ENCODE measurements around the gene ECM1. TPM values are rescaled to one million over a fixed set of nuclear protein-coding genes. Genes with fewer than 3 reads are reported as not detected.

ECM1 gene
- total and polyA plus RNA-seq, 8 donors, result 1.9 to 65.2 (median 3.3) TPM

DNA sequence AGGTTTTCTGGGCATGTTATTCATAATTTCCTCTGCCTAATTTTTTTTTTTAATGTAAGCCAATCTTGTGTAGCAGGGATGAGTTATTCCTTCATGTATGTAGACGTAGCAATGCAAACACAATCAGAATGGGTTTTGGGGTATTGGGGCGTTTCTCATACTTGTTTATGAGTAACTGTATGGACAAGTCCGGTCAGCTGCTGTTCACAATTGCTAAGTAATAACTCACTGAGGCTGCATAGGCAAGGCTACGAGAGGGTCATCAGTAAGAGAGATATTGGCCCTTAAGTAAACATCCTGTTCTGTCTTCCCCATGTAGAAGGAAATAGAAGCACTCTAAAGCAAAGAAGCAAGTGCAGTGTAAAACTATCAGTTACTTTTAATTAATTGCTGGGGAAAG lies 30.2 kb upstream of the ECM1 start:
- no peak for ATAC-seq
- intact Hi-C loops (cut with DNase I), result loop anchor here in 1 of 2 donors (10.0 kb wide), 1 partner anchor 47 kb away; no protein-coding TSS in a partner anchor

DNA sequence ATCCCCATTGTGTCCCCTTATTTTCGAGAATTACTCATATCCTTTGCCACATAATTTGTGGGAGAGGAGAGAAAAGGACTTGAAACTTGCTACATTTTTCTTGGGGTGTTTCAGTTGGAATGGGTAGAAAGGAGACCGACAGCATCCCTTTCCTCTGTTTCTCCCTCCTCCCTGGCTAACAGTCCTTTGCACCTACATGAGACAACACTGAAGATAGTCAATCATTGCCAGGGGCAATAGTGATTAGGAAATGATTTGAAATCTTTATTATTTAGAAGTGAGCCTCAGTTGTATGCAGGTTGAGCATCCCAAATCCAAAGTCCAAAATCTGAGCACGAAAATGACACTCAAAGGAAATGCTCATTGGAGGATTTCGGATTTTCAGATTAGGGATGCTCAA lies 28.5 kb upstream of the ECM1 start:
- H3K9me3 ChIP-seq, result no peaks in the 10 kb centered on the region
- H3K27me3 ChIP-seq, result no peaks in the 10 kb centered on the region
- H3K36me3 ChIP-seq, result no peaks in the 10 kb centered on the region
- H3K4me3 ChIP-seq, result no peak overlapping the region
- DNase-seq (no peak), ATAC-seq (no peak)
- TF ChIP-seq, protein P1, sequence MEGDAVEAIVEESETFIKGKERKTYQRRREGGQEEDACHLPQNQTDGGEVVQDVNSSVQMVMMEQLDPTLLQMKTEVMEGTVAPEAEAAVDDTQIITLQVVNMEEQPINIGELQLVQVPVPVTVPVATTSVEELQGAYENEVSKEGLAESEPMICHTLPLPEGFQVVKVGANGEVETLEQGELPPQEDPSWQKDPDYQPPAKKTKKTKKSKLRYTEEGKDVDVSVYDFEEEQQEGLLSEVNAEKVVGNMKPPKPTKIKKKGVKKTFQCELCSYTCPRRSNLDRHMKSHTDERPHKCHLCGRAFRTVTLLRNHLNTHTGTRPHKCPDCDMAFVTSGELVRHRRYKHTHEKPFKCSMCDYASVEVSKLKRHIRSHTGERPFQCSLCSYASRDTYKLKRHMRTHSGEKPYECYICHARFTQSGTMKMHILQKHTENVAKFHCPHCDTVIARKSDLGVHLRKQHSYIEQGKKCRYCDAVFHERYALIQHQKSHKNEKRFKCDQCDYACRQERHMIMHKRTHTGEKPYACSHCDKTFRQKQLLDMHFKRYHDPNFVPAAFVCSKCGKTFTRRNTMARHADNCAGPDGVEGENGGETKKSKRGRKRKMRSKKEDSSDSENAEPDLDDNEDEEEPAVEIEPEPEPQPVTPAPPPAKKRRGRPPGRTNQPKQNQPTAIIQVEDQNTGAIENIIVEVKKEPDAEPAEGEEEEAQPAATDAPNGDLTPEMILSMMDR (IDR thresholded peaks at IDR 0.05), result no peak
- intact Hi-C loops (cut with DNase I), result loop anchor here in 1 of 2 donors (10.0 kb wide), 1 partner anchor 45 kb away; no protein-coding TSS in a partner anchor
- H3K27ac ChIP-seq, result no peak overlapping the region
- no peaks in the 10 kb centered on the region for H3K4me1 ChIP-seq

More for the DNA sequence above, 30.2 kb upstream of the ECM1 start:
- Histone ChIP-seq H3K27ac (no peak overlapping the region), H3K36me3 (peaks cover 0 to 9% of the 10 kb centered on the region in 2 donors), H3K27me3 (no peaks in the 10 kb centered on the region), H3K4me1 (peaks cover 0 to 5% of the 10 kb centered on the region in 2 donors), H3K9me3 (no peaks in the 10 kb centered on the region), H3K4me3 (no peak overlapping the region)
- TF ChIP-seq, protein P1 (IDR thresholded peaks at IDR 0.05), result no peak
- no peak for DNase-seq

DNA sequence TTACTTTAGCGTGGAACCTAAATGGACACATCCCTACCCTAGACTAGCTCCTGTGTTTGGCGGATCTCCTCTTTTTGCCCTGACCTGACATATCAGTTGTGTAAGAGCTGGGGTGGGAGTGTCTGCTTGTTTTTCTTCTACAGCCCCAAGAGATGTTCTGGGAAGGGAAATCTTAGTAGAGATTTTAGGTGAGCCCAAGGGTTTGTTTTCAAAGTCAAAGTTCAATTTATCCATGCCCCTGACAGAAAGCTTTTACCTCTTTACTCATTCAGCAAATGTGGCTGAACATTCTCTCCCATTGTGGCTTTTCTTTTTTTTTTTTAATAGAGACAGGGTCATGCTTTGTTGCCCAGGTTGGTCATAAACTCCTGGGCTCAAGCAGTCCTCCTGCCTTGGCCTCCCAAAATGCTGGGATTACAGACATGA lies 28.0 kb upstream of the ECM1 start:
- no peak for ATAC-seq

DNA sequence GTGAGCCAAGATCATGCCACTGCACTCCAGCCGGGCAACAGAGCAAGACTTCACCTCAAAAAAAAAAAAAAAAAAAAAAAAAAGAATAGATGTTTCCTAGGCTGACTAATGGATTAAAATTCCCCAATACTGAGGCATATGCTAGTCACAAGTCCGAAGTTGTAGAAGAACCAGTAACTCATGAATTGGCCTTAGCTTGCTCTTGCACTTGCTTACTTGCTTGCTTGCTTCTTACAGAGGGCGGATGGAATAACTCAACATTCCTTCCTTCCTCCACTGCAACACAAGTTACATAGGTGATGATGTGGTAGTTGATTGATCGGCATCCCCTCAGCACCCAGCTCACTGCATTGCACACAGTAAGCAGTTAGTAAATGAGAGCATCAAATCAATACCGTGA lies 23.5 kb upstream of the ECM1 start:
- intact Hi-C loops (cut with DNase I), result no loop called here
- DNase-seq, result no peak
- no peak for ATAC-seq
- Histone ChIP-seq H3K9me3 (no peaks in the 10 kb centered on the region), H3K4me3 (no peak overlapping the region), H3K27ac (no peak overlapping the region), H3K4me1 (peaks cover 0 to 11% of the 10 kb centered on the region in 2 donors), H3K27me3 (no peaks in the 10 kb centered on the region), H3K36me3 (peaks cover 0 to 5% of the 10 kb centered on the region in 2 donors)
- TF ChIP-seq, protein P1 (IDR thresholded peaks at IDR 0.05), result no peak

More for the DNA sequence above, 28.0 kb upstream of the ECM1 start:
- no peaks in the 10 kb centered on the region for H3K4me1 ChIP-seq
- H3K36me3 ChIP-seq, result no peaks in the 10 kb centered on the region
- H3K4me3 ChIP-seq, result no peak overlapping the region
- H3K27me3 ChIP-seq, result no peaks in the 10 kb centered on the region
- H3K9me3 ChIP-seq, result no peaks in the 10 kb centered on the region
- intact Hi-C loops (cut with DNase I), result loop anchor here in 1 of 2 donors (10.0 kb wide), 1 partner anchor 45 kb away; no protein-coding TSS in a partner anchor
- TF ChIP-seq, protein P1 (IDR thresholded peaks at IDR 0.05), result no peak
- no peak overlapping the region for H3K27ac ChIP-seq
- DNase-seq, result no peak

GRCh38 chr1:150484861-150485260 lies 23.0 kb upstream of the ECM1 start:
- ATAC-seq, result no peak
- intact Hi-C loops (cut with DNase I), result no loop called here
- TF ChIP-seq, protein P1 (IDR thresholded peaks at IDR 0.05), result no peak

More at GRCh38 chr1:150484861-150485260, 23.0 kb upstream of the ECM1 start:
- no peak overlapping the region for H3K4me3 ChIP-seq
- no peak overlapping the region for H3K27ac ChIP-seq
- H3K9me3 ChIP-seq, result no peaks in the 10 kb centered on the region
- no peaks in the 10 kb centered on the region for H3K27me3 ChIP-seq
- H3K4me1 ChIP-seq, result peaks cover 0 to 11% of the 10 kb centered on the region in 2 donors
- H3K36me3 ChIP-seq, result peaks cover 0 to 9% of the 10 kb centered on the region in 2 donors
- DNase-seq, result no peak

Data from left lung (tissue), 10 donors.